ENCODE results near the gene APLF. TPM values are rescaled to one million over a fixed set of nuclear protein-coding genes. Genes with fewer than 3 reads are reported as not detected.

APLF gene
- total RNA-seq, 2 experiments from 2014 or later = 4.1 to 4.3 TPM

DNA sequence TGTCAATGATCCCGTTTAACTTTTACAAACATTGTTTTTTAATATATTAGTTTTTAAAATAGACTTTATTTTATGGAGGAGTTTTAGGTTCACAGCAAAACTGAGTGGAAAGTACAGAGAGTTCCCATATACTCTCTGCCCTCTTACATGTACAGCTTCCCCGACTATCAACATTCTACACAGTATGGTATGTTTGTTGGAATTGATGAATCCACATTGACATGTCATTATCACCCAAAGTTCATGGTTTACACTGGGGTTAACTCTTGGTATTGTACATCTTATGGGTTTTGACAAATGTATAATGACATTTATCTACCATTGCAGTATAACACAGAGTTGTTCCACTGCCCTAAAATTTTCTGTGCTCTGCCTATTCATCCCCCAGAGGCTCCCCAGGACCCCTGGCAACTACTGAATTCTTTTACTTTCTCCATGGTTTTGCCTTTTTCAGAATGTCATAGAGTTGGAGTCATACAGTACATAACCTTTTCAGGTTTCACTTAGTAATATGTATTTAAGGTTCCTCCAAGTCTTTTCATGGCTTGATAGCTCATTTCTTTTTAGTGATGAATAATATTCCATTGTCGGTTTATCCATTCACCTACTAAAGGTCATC lies 5.5 kb downstream of the APLF start:
- Mint-ChIP-seq H3K9me3 (no peaks in the 10 kb centered on the region), H3K36me3 (ENCODE audit: low read depth) (no peaks in the 10 kb centered on the region), H3K27ac (no peak overlapping the region), H3K4me1 (ENCODE audit: low read depth) (peaks cover 15% of the 10 kb centered on the region), H3K27me3 (no peaks in the 10 kb centered on the region), H3K4me3 (no peak overlapping the region)
- ChIA-PET CTCF (interaction anchor here (1.0 kb wide), 1 partner anchor 452 kb away, joined by 3 read pairs; no protein-coding TSS in a partner anchor), POLR2A (interaction anchor here (1.1 kb wide), 1 partner anchor 220 kb away, joined by 5 read pairs; no protein-coding TSS in a partner anchor)
- TF ChIP-seq, protein P1, sequence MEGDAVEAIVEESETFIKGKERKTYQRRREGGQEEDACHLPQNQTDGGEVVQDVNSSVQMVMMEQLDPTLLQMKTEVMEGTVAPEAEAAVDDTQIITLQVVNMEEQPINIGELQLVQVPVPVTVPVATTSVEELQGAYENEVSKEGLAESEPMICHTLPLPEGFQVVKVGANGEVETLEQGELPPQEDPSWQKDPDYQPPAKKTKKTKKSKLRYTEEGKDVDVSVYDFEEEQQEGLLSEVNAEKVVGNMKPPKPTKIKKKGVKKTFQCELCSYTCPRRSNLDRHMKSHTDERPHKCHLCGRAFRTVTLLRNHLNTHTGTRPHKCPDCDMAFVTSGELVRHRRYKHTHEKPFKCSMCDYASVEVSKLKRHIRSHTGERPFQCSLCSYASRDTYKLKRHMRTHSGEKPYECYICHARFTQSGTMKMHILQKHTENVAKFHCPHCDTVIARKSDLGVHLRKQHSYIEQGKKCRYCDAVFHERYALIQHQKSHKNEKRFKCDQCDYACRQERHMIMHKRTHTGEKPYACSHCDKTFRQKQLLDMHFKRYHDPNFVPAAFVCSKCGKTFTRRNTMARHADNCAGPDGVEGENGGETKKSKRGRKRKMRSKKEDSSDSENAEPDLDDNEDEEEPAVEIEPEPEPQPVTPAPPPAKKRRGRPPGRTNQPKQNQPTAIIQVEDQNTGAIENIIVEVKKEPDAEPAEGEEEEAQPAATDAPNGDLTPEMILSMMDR (IDR thresholded peaks at IDR 0.05) = no peak
- Histone ChIP-seq H3K36me3 (ENCODE audit: insufficient read depth, low read length) (no peaks in the 10 kb centered on the region), H3K27ac (ENCODE audit: low read depth in 1 of 2, low read length in 2 of 2) (no peak overlapping the region), H3K27me3 (ENCODE audit: control insufficient read depth in 1 of 2, insufficient read depth in 2 of 2, low read length in 2 of 2) (no peaks in the 10 kb centered on the region), H3K9me3 (ENCODE audit: control insufficient read depth in 1 of 2, insufficient read depth in 1 of 2, low read length in 2 of 2) (no peaks in the 10 kb centered on the region), H3K4me1 (ENCODE audit: insufficient read depth, low read length) (peaks cover 3% of the 10 kb centered on the region), H3K4me3 (ENCODE audit: low read length) (no peak overlapping the region)
- intact Hi-C loops (cut with DNase I, micrococcal nuclease) = no loop called here
- no peak for ATAC-seq (ENCODE audit: poor library complexity)
- DNase-seq = no peak

DNA sequence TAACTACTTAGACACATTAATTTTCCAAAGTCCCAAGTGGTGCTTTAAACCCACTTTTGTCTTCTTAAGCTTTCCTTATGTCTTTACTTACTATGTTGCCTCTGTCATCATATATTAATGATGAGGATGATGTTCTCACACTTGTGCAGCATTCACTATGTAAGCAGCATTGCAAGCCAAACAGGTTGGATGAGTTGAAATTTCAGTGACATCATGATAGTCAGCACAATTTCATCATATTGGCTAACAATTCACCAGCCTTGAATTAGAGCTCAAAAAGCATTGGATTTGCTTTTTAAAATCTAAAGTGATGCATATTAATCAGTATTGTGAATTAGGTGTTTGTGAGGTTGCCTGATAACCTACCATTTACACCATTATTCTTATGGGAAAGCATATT lies 7.7 kb downstream of the APLF start:
- Mint-ChIP-seq H3K4me3 (no peak overlapping the region), H3K27me3 (no peaks in the 10 kb centered on the region), H3K27ac (no peak overlapping the region), H3K9me3 (no peaks in the 10 kb centered on the region), H3K4me1 (ENCODE audit: low read depth) (no peaks in the 10 kb centered on the region), H3K36me3 (ENCODE audit: low read depth) (no peaks in the 10 kb centered on the region)
- Histone ChIP-seq H3K4me1 (ENCODE audit: insufficient read depth, low read length) (no peaks in the 10 kb centered on the region), H3K27ac (ENCODE audit: low read depth in 1 of 2, low read length in 2 of 2) (no peak overlapping the region), H3K36me3 (ENCODE audit: insufficient read depth, low read length) (no peaks in the 10 kb centered on the region), H3K27me3 (ENCODE audit: control insufficient read depth in 1 of 2, insufficient read depth in 2 of 2, low read length in 2 of 2) (no peaks in the 10 kb centered on the region), H3K9me3 (ENCODE audit: control insufficient read depth in 1 of 2, insufficient read depth in 1 of 2, low read length in 2 of 2) (no peaks in the 10 kb centered on the region), H3K4me3 (ENCODE audit: low read length) (no peak overlapping the region)
- CTCF ChIA-PET = interaction anchor here (1.7 kb wide), 1 partner anchor 469 kb away, joined by 4 read pairs; no protein-coding TSS in a partner anchor
- intact Hi-C loops (cut with DNase I, micrococcal nuclease) = no loop called here
- ATAC-seq (ENCODE audit: poor library complexity) = no peak
- TF ChIP-seq, protein P1 (IDR thresholded peaks at IDR 0.05) = no peak
- no peak for DNase-seq
- POLR2A ChIA-PET = no interaction called here

GRCh38 chr2:68475576-68475975 lies 8.2 kb downstream of the APLF start:
- H3K4me1 Mint-ChIP-seq (ENCODE audit: low read depth) = no peaks in the 10 kb centered on the region
- intact Hi-C loops (cut with DNase I, micrococcal nuclease) = no loop called here
- no peaks in the 10 kb centered on the region for H3K36me3 Mint-ChIP-seq (ENCODE audit: low read depth)
- TF ChIP-seq, protein P1 (IDR thresholded peaks at IDR 0.05) = no peak
- no peaks in the 10 kb centered on the region for H3K27me3 Mint-ChIP-seq
- no peak for DNase-seq
- Histone ChIP-seq H3K36me3 (ENCODE audit: insufficient read depth, low read length) (no peaks in the 10 kb centered on the region), H3K4me3 (ENCODE audit: low read length) (no peak overlapping the region), H3K27ac (ENCODE audit: low read depth in 1 of 2, low read length in 2 of 2) (no peak overlapping the region), H3K4me1 (ENCODE audit: insufficient read depth, low read length) (no peaks in the 10 kb centered on the region), H3K9me3 (ENCODE audit: control insufficient read depth in 1 of 2, insufficient read depth in 1 of 2, low read length in 2 of 2) (no peaks in the 10 kb centered on the region), H3K27me3 (ENCODE audit: control insufficient read depth in 1 of 2, insufficient read depth in 2 of 2, low read length in 2 of 2) (no peaks in the 10 kb centered on the region)
- ChIA-PET POLR2A (no interaction called here), CTCF (interaction anchor here (0.6 to 1.7 kb wide), 3 partner anchors 40 to 468 kb away, joined by 3 to 5 read pairs (median 4); no protein-coding TSS in a partner anchor)
- H3K4me3 Mint-ChIP-seq = no peak overlapping the region
- H3K9me3 Mint-ChIP-seq = no peaks in the 10 kb centered on the region
- ATAC-seq (ENCODE audit: poor library complexity) = no peak
- no peak overlapping the region for H3K27ac Mint-ChIP-seq

Data from CD4-positive, alpha-beta T cell (primary cell).